Measurements from ENCODE around the gene ZHX3.
"Not testable (repeated sequence)": the region's sequence is repeated elsewhere in the genome, so short reads cannot be mapped to it uniquely, and the experiment has no call there.

Gene ZHX3

GRCh38 chr20:41245086-41245707, 72.3 kb downstream of the ZHX3 start:
- CTCF ChIA-PET = interaction anchor here (1.1 to 8.9 kb wide), 5 partner anchors 12 to 94 kb away, joined by 3 to 83 read pairs (median 4); no protein-coding TSS in a partner anchor

GRCh38 chr20:41242807-41243206, 74.7 kb downstream of the ZHX3 start:
- POLR2A ChIA-PET = no interaction called here

More at GRCh38 chr20:41245086-41245707, 72.3 kb downstream of the ZHX3 start:
- no peak for TF ChIP-seq CTCF (IDR thresholded peaks at IDR 0.05; ENCODE audit: insufficient read depth, low read length, missing control alignments)
- POLR2A ChIA-PET = interaction anchor here (0.5 to 0.6 kb wide), 2 partner anchors 18 to 95 kb away, joined by 3 to 4 read pairs; no protein-coding TSS in a partner anchor
- DNase-seq (ENCODE audit: low read depth, low spot score) = no peak
- no peak overlapping the region for H3K4me3 ChIP-seq (ENCODE audit: low read depth, low read length)

GRCh38 chr20:41242352-41242751, 75.2 kb downstream of the ZHX3 start:
- DNase-seq (ENCODE audit: low read depth, low spot score) = no peak
- ChIA-PET POLR2A (no interaction called here), CTCF (interaction anchor here (1.4 to 8.9 kb wide), 4 partner anchors 9 to 97 kb away, joined by 5 to 83 read pairs (median 8); no protein-coding TSS in a partner anchor)
- no peak for TF ChIP-seq CTCF (IDR thresholded peaks at IDR 0.05; ENCODE audit: insufficient read depth, low read length, missing control alignments)
- no peak overlapping the region for H3K4me3 ChIP-seq (ENCODE audit: low read depth, low read length)

More at GRCh38 chr20:41242807-41243206, 74.7 kb downstream of the ZHX3 start:
- CTCF ChIA-PET = interaction anchor here (1.4 to 8.9 kb wide), 4 partner anchors 10 to 97 kb away, joined by 5 to 83 read pairs (median 8); no protein-coding TSS in a partner anchor
- DNase-seq (ENCODE audit: low read depth, low spot score) = no peak
- no peak overlapping the region for H3K4me3 ChIP-seq (ENCODE audit: low read depth, low read length)
- no peak for TF ChIP-seq CTCF (IDR thresholded peaks at IDR 0.05; ENCODE audit: insufficient read depth, low read length, missing control alignments)

GRCh38 chr20:41237233-41237632, 80.3 kb downstream of the ZHX3 start:
- H3K4me3 ChIP-seq (ENCODE audit: low read depth, low read length); POLR2A ChIA-PET; DNase-seq (ENCODE audit: low read depth, low spot score): not testable (repeated sequence)
- CTCF ChIA-PET = interaction anchor here (1.4 kb wide), 1 partner anchor 11 kb away, joined by 3 read pairs; no protein-coding TSS in a partner anchor

GRCh38 chr20:41236818-41237217, 80.7 kb downstream of the ZHX3 start:
- POLR2A ChIA-PET; H3K4me3 ChIP-seq (ENCODE audit: low read depth, low read length); CTCF ChIA-PET; DNase-seq (ENCODE audit: low read depth, low spot score): not testable (repeated sequence)

GRCh38 chr20:41234546-41234945, 83.0 kb downstream of the ZHX3 start:
- ChIA-PET POLR2A (no interaction called here), CTCF (interaction anchor here (1.0 to 6.7 kb wide), 5 partner anchors 10 to 106 kb away, joined by 5 to 83 read pairs (median 61); partner anchors contain the start of gene LPIN3)
- no peak overlapping the region for H3K4me3 ChIP-seq (ENCODE audit: low read depth, low read length)
- no peak for TF ChIP-seq CTCF (IDR thresholded peaks at IDR 0.05; ENCODE audit: insufficient read depth, low read length, missing control alignments)
- no peak for DNase-seq (ENCODE audit: low read depth, low spot score)

- no peak for DNase-seq (ENCODE audit: low read depth, low spot score)
- no peak overlapping the region for H3K4me3 ChIP-seq (ENCODE audit: low read depth, low read length)
- TF ChIP-seq CTCF (IDR thresholded peaks at IDR 0.05; ENCODE audit: insufficient read depth, low read length, missing control alignments) = no peak
- ChIA-PET CTCF (interaction anchor here (1.0 to 6.7 kb wide), 8 partner anchors 10 to 177 kb away, joined by 5 to 83 read pairs (median 26); partner anchors contain the start of gene LPIN3), POLR2A (interaction anchor here (2.1 kb wide), 1 partner anchor 106 kb away, joined by 7 read pairs; the partner anchor contains the start of gene LPIN3)
Measured at GRCh38 chr20:41234041-41234440, 83.5 kb downstream of the ZHX3 start.

All from AG04449 (cell line).